Tibial artery (tissue), 4 donors: ENCODE data around the gene PCK1.

Experiments
- DNase-seq, 2 donors: peaks; one replicate each; pipeline ENCODE4 v3.0.0-alpha.2; 2019
- H3K27ac ChIP-seq, 2 donors: fragments of 200-600 bp; sonication (generic) in 1 of 2; 1 replicate in 1 of 2; 2 replicates in 1 of 2; pipeline ENCODE4 v1.5.1; 2018 to 2019; ENCODE audit warnings: mild to moderate bottlenecking in 1 of 2
- H3K27me3 ChIP-seq, 2 donors: fragments of 200-600 bp; sonication (generic) in 1 of 2; one replicate each; pipeline versions ENCODE4 v1.5.1 to v1.6.0; 2016 to 2019
- H3K36me3 ChIP-seq, 3 donors: fragments of 200-600 bp; sonication (generic) in 2 of 3; one replicate each; pipeline ENCODE4 v1.5.1; 2016 to 2019; ENCODE audit warnings: mild to moderate bottlenecking in 2 of 3
- H3K4me1 ChIP-seq, 4 donors: fragments of 200-600 bp; sonication (generic) in 2 of 4; 1 replicate in 3 of 4; 2 replicates in 1 of 4; pipeline ENCODE4 v1.5.1; 2016 to 2019
- H3K4me3 ChIP-seq, 2 donors: fragments of 200-600 bp; sonication (generic) in 1 of 2; 1 replicate in 1 of 2; 2 replicates in 1 of 2; pipeline ENCODE4 v1.5.1; 2018 to 2019; ENCODE audit warnings: mild to moderate bottlenecking in 2 of 2
- H3K9me3 ChIP-seq, 3 donors: fragments of 200-600 bp; sonication (generic) in 1 of 3; one replicate each; pipeline ENCODE4 v1.5.1; 2016 to 2019
- intact Hi-C: fragments of 100-400 bp; cut with DNase I; formaldehyde crosslinking; loops from one replicate; pipeline ENCODE4 v1.15.0; 2023; ENCODE audit warnings: low total_unique reads
- TF ChIP-seq, protein P1 (sequence below), 2 experiments: fragments of 200-600 bp in 1 of 2; fragments of 450-650 bp in 1 of 2; IDR thresholded peaks; one replicate each; pipeline ENCODE4 v1.5.1; 2017 to 2019; ENCODE audit warnings: antibody characterized with exemption in 2 of 2, mild to moderate bottlenecking in 1 of 2, moderate library complexity in 1 of 2

The PCK1 gene

DNA sequence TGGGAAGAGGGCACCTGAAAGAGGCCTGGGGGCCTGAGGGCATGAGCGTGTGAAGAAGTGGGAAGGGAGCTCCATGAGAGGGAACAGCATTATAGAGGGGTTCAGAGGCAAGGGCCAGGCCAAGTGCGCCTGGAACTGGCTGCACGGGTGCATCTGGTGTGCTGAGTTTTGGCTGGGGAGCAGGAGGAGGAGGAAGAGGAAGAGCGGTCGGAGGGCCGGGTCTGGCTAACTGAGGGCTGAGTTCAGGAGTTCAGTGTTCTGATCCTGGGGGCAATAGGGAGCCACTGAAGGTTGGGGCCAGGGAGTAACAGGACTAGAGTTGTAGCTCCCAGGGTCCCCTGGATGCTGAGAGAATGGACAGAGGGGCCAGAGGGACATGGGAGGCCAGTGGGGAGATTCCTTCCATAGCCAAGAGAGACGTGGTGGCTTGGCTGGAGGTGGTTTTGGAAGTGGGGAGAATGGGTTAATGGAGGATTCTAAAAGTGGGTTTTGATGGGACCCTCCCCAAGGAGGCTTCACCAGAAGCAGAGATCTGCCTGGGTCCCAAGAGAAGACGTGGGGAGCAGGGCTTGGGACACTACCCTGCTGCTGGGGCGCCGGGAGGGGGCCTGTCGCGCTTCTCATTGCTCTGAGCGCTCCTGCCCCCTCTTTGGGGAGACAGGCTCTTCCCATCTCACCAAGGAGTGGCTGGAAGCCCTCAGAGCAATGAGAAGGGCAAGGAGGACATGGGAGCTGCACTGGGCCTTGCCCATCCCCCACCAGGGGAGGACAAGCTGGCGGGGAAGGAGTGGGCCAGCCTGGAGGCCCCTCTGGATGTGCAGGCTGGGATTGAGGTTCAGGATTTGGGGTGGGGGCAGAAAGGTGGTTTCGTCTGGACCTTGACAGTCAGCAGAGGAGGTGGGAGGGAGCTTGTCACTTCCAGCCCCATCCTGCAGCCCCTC lies 30.6 kb downstream of the PCK1 start:
- intact Hi-C loops: loop anchor here (5.0 kb wide), 1 partner anchor 214 kb away; no protein-coding TSS in a partner anchor
- Histone ChIP-seq H3K27ac (no peak overlapping the region), H3K4me1 (peaks cover 0 to 19% (median under 1%) of the 10 kb centered on the region in 4 donors)

DNA sequence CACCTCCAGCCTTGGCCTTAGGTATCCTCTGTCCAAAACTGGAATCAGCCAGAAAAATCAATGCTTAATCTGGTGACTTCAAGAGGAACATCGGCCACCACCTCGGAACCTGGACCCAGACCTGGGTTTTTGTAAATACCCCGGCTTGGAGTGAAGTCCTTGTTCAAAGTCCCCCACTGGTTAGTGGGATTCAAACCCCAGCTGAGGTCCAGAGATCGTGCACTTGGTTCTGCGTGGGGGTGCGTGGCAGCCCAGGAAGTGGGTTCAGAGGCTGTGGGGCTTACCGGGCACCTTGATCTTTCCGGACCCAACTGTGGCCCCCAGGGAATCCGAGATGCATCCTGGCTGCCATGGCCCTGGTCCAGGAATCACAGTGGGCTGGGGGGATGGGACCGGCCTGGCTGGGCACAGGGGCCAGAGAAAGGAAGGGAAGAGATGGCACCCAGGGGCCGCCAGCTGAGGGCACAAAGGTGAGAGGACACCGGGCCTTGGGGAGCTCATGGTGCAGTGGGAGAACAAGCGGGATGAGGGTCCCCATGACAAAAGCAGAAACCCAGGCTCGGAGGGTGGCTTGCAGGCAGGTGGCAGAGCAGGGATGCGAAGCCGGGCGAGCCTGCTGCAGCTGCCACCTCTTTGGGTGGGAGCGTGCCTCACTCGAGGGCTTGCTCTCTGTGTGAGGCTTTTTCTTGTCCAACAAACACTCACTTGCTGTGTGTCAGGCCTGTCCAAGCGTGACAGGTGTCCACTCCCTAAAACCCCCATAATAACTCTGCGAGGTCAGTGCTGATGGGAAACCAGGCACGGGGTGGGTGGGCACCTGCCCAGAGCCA lies 31.6 kb downstream of the PCK1 start:
- no peaks in the 10 kb centered on the region for H3K36me3 ChIP-seq
- no peak overlapping the region for H3K27ac ChIP-seq
- H3K4me3 ChIP-seq: no peak overlapping the region
- TF ChIP-seq, protein P1, sequence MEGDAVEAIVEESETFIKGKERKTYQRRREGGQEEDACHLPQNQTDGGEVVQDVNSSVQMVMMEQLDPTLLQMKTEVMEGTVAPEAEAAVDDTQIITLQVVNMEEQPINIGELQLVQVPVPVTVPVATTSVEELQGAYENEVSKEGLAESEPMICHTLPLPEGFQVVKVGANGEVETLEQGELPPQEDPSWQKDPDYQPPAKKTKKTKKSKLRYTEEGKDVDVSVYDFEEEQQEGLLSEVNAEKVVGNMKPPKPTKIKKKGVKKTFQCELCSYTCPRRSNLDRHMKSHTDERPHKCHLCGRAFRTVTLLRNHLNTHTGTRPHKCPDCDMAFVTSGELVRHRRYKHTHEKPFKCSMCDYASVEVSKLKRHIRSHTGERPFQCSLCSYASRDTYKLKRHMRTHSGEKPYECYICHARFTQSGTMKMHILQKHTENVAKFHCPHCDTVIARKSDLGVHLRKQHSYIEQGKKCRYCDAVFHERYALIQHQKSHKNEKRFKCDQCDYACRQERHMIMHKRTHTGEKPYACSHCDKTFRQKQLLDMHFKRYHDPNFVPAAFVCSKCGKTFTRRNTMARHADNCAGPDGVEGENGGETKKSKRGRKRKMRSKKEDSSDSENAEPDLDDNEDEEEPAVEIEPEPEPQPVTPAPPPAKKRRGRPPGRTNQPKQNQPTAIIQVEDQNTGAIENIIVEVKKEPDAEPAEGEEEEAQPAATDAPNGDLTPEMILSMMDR (IDR thresholded peaks at IDR 0.05): no peak
- peaks cover 0 to 22% (median 7%) of the 10 kb centered on the region in 4 donors for H3K4me1 ChIP-seq
- no peak for DNase-seq
- peaks cover 0 to 6% (median 0%) of the 10 kb centered on the region in 3 donors for H3K9me3 ChIP-seq
- intact Hi-C loops: loop anchor here (5.0 kb wide), 1 partner anchor 215 kb away; no protein-coding TSS in a partner anchor
- H3K27me3 ChIP-seq: peaks cover 0 to 10% of the 10 kb centered on the region in 2 donors

More for the DNA sequence above, 30.6 kb downstream of the PCK1 start:
- Histone ChIP-seq H3K27me3 (peaks cover 0 to 4% of the 10 kb centered on the region in 2 donors), H3K4me3 (no peak overlapping the region), H3K9me3 (peaks cover 0 to 10% (median 0%) of the 10 kb centered on the region in 3 donors), H3K36me3 (no peaks in the 10 kb centered on the region)
- no peak for DNase-seq
- TF ChIP-seq, protein P1 (IDR thresholded peaks at IDR 0.05): no peak

DNA sequence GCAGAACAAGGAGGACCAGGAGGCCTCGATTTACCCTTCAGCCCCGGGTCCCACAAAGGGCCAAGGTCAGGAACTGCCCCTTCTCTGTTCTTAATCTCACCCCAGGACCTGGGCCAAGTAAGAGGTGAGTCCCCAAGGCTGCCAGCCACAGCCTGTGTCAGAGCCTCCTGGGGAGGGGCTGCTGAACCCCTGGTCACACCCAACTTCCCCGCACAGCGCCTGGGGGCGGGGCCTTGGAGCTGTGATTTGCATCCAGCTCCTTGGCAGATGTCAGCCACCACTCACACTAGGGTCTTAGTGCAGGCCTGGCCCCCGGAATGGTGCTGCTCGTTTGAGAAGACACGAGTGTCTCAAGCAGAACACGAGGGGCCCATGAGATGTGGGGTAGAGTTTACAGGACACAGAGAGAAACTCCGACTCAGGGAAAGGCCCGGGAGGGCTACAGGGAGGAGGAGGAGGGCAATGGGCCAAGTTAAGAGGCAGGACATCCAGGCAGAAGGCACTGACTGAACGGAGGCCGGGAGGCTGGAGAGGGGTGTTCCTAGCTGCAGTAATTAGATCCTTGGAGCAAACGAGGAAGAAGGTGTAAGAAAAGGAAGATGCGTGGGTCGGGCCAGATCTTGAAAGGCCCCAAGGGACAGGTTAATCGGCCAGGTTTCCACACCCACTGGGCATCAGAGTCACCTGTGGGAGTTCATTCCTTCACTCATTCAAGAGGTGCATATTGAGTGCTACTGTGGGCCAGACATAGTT lies 32.4 kb downstream of the PCK1 start:
- Histone ChIP-seq H3K27me3 (peaks cover 0 to 14% of the 10 kb centered on the region in 2 donors), H3K27ac (peak overlapping the region in 1 of 2 donors; percentile 20), H3K4me3 (no peak overlapping the region), H3K9me3 (no peaks in the 10 kb centered on the region), H3K4me1 (peaks cover 0 to 22% (median 7%) of the 10 kb centered on the region in 4 donors), H3K36me3 (no peaks in the 10 kb centered on the region)
- TF ChIP-seq, protein P1 (IDR thresholded peaks at IDR 0.05): no peak
- DNase-seq: no peak
- intact Hi-C loops: loop anchor here (5.0 kb wide), 1 partner anchor 216 kb away; no protein-coding TSS in a partner anchor

DNA sequence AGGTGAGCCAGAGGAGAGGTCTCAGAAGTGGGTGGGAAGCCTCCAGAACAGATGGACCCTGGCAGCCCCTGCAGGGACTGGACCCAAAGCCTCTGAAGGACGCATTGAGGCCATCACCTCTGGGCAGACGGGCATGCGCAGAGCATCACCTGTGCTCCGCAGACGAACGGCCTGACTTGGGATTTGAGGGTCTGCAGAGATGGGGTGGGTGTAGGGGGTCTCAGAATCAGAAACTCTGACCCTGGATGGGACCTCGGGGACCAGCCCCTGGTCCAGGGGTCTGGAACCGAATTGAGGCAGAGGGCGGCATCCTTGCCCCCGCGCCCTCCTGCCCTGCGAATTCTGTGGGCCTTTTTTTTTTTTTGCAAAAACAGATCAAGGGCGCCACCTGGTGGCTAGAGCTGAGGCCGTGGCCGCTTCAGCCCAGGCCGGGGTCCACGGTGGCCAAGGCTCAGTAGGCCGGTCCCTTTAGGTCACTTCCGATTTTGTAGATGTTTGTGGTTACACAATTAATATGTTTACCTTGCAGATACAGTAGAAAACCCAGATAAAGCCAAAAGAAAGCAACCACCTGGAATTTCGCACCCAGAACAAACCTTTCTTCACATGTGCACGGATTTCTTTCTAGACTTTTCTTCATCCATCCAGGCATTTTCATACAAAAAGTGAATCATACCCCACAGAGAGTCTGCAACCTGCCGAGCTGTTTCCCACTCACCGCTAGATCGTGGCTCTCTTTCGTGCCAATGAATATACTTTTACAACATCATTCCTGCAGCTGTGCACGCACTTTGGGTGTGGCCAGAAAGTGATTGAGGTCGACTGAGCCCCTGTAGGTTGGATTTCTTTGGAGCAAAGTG lies 33.4 kb downstream of the PCK1 start:
- TF ChIP-seq, protein P1 (IDR thresholded peaks at IDR 0.05): peak; percentile 81 to 89
- peaks cover 0 to 14% of the 10 kb centered on the region in 2 donors for H3K27me3 ChIP-seq
- DNase-seq: no peak
- H3K4me1 ChIP-seq: peaks cover 0 to 22% (median 7%) of the 10 kb centered on the region in 4 donors
- no peak overlapping the region for H3K27ac ChIP-seq
- H3K9me3 ChIP-seq: no peaks in the 10 kb centered on the region
- intact Hi-C loops: loop anchor here (2.0 to 5.0 kb wide), 2 partner anchors 80 to 217 kb away; no protein-coding TSS in a partner anchor
- H3K36me3 ChIP-seq: no peaks in the 10 kb centered on the region
- no peak overlapping the region for H3K4me3 ChIP-seq
